WI38 (cell line): ENCODE measurements around the gene CDR2.

ENCODE experiments used
- H3K4me3 ChIP-seq: 2 replicates; pipeline ENCODE4 v1.5.1; 2011; ENCODE audit warnings: low read depth, mild to moderate bottlenecking, control low read depth, low read length
- CTCF ChIP-seq: IDR thresholded peaks from 2 replicates; pipeline ENCODE4 v1.5.1; 2012; ENCODE audit warnings: low read depth, mild to moderate bottlenecking, control low read depth, low read length

Gene CDR2

GRCh38 chr16:22337849-22338635 is 36.4 kb downstream of the CDR2 start:
- no peak for TF ChIP-seq CTCF
- H3K4me3 ChIP-seq = no peak overlapping the region

GRCh38 chr16:22337045-22337444 is 37.4 kb downstream of the CDR2 start:
- TF ChIP-seq CTCF = no peak
- H3K4me3 ChIP-seq = no peak overlapping the region

DNA sequence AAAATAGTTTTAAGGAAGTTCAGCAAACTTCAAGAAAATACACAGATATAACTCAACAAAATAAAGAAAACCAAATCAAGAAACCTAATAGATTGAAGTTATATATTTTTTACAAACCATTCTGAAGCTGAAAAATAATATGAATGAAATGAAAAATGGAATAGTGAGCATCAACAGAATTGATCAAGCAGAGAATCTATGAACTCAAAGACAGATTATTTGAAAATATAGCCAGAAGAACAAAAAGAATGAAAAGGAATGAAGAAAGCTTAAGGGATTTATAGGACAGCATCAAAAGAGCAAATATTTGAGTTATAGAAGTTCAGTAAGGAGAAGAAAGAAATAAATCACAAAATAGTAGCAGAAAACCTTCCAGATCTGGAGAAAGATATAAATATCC is 37.8 kb downstream of the CDR2 start:
- H3K4me3 ChIP-seq = no peak overlapping the region
- no peak for TF ChIP-seq CTCF

DNA sequence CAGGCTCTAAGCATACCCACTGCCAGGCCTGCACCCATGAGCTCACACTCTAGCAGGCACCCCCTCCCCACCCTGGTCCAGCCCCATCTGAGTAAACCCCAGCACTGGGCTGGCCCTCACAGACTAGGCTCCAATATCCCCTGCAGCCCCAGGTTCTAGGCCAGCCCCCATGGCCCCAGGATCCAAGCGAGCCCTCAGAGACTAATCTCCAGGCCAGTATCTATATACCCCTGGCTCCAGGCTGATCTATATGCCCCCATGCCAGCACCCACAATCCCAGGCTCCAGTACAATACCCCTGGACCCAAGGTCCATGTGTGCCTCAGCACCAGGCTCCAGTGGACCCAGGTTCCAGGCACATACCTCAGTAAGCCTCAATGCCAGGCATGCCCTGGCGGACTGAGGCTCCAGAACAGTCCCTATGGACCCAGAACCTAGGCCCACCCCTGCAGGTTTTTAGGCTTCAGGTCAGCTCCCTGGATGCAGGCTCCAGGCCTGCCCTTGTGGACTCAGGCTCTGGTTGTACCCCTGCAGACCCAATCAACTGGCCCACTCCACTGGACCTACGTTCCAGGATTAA is 38.7 kb downstream of the CDR2 start:
- no peak overlapping the region for H3K4me3 ChIP-seq
- no peak for TF ChIP-seq CTCF

DNA sequence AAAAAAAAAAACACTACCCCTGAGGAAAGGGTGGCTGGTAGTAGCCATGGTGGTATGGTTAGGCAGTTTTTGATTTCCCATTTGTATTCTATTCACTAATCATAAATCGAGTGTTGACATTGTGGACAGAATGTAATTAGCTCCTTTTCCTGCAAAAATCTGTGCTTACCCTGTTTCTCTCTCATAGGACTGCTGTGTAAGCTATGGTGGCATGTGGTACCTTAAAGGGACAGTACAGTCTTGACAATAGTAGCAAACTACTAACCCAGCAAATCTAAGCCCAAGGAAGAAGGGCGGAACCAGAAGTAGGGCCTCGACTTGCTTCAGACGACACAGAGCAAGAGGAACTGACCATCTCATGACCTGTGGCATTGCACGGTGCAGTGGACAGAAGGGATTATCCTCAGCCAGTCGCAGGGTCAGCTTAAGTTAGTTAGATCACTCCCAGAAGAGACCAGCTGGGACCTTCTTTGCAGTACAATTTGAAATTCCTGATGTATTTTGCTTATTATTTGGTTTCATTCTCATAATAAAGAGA is 40.9 kb downstream of the CDR2 start:
- TF ChIP-seq CTCF = no peak
- H3K4me3 ChIP-seq = no peak overlapping the region

- H3K4me3 ChIP-seq = no peak overlapping the region
- TF ChIP-seq CTCF = no peak
These were observed 44.1 kb downstream of the CDR2 start for GRCh38 chr16:22330326-22330725.

DNA sequence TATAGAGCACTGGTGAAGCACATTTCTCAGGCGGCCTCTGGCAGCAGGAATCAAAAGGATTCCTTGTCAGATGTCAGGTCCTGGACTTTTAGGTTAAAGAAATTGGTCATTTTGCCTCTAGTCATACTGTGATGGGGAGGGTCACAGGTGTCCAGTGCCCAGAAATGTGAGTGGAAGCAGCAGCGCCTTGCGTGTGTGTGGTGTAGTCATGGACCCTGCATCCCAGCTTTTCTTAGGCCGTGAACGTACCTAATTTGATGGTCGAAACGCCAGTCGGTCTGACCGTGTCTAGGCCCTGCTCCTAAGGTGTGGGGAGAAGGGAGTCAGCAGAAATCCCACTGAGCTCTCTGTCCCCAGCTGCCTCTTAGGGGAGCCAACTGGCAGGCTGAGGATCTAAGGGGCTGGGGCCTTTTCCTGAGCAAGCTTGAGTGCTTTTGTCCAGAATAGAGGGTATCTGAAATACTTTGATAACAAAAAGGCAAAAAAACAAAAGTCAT is 45.2 kb downstream of the CDR2 start:
- no peak for TF ChIP-seq CTCF
- no peak overlapping the region for H3K4me3 ChIP-seq
